ENCODE results near the gene SMIM26. TPM values are rescaled to one million over a fixed set of nuclear protein-coding genes. Genes with fewer than 3 reads are reported as not detected.

The SMIM26 gene
- total RNA-seq, 1 experiment from 2014 or later, result 56.6 TPM

DNA sequence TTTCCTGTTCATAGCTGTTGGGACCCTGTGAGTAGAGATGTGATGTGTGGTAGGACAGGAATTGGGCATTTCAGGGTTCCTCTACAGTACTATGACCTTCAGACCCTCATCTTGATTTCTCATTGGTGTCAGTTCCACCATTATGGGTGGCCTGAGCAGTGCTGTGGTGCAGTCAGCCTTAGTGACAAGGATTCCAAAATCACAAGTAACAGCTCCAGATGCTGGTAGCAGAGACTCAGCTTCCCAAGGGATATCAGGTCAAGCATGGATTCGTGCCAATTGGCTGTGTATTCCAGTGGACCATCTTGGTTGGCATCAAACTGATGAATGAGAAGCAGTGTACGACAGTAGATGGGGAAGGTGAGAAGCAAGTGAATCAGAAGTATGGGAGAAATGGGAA is 3.8 kb downstream of the SMIM26 start:
- CTCF ChIA-PET, result no interaction called here
- Histone ChIP-seq H3K9me3 (ENCODE audit: low read depth, low read length, poor library complexity, severe bottlenecking) (no peaks in the 10 kb centered on the region), H3K27me3 (replicated peaks; ENCODE audit: insufficient read depth, low read depth, low read length, poor library complexity) (no peaks in the 10 kb centered on the region), H3K4me3 (ENCODE audit: low read depth, low read length, poor library complexity, severe bottlenecking) (no peak overlapping the region), H3K36me3 (ENCODE audit: insufficient read depth, low read length, poor library complexity, severe bottlenecking) (peaks cover 8% of the 10 kb centered on the region), H3K4me1 (ENCODE audit: insufficient read depth, low read length, poor library complexity, severe bottlenecking) (no peaks in the 10 kb centered on the region), H3K27ac (ENCODE audit: low read depth, low read length, poor library complexity, severe bottlenecking) (no peak overlapping the region)
- POLR2A ChIA-PET (ENCODE audit: low non-redundant PET), result no interaction called here
- intact Hi-C loops (cut with micrococcal nuclease; ENCODE audit: unreplicated experiment), result no loop called here
- TF ChIP-seq EZH2 (IDR thresholded peaks at IDR 0.05; ENCODE audit: borderline replicate concordance, low read depth, low read length, poor library complexity, severe bottlenecking), result no peak
- TF ChIP-seq, protein P1, sequence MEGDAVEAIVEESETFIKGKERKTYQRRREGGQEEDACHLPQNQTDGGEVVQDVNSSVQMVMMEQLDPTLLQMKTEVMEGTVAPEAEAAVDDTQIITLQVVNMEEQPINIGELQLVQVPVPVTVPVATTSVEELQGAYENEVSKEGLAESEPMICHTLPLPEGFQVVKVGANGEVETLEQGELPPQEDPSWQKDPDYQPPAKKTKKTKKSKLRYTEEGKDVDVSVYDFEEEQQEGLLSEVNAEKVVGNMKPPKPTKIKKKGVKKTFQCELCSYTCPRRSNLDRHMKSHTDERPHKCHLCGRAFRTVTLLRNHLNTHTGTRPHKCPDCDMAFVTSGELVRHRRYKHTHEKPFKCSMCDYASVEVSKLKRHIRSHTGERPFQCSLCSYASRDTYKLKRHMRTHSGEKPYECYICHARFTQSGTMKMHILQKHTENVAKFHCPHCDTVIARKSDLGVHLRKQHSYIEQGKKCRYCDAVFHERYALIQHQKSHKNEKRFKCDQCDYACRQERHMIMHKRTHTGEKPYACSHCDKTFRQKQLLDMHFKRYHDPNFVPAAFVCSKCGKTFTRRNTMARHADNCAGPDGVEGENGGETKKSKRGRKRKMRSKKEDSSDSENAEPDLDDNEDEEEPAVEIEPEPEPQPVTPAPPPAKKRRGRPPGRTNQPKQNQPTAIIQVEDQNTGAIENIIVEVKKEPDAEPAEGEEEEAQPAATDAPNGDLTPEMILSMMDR (conservative IDR thresholded peaks at IDR 0.05; ENCODE audit: low read depth, low read length), result no peak
- DNase-seq (ENCODE audit: low spot score), result no peak
- no TSS peak for BruUV-seq (replicated peaks)

DNA sequence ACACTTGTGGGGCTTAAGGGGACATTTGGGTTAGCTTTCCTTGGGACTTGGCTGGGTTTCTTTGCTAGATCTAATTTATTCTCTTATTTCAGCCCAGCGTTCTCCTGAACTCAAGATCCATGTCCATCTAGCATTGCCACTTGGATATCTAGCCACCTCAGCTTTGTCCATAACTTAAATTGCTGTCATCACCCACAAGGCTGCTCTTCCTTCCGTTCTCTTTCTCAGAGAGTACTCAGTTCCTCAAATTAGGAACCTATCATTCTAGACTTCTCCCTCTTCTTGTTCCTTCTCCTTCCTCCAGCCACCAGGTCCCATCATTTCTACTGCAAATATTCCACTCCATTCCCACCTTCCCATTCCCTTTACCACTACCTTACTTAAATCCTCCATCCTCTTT is 4.3 kb downstream of the SMIM26 start:
- Histone ChIP-seq H3K27me3 (replicated peaks; ENCODE audit: insufficient read depth, low read depth, low read length, poor library complexity) (no peaks in the 10 kb centered on the region), H3K9me3 (ENCODE audit: low read depth, low read length, poor library complexity, severe bottlenecking) (no peaks in the 10 kb centered on the region), H3K36me3 (ENCODE audit: insufficient read depth, low read length, poor library complexity, severe bottlenecking) (peaks cover 8% of the 10 kb centered on the region), H3K4me1 (ENCODE audit: insufficient read depth, low read length, poor library complexity, severe bottlenecking) (no peaks in the 10 kb centered on the region), H3K27ac (ENCODE audit: low read depth, low read length, poor library complexity, severe bottlenecking) (no peak overlapping the region), H3K4me3 (ENCODE audit: low read depth, low read length, poor library complexity, severe bottlenecking) (no peak overlapping the region)
- POLR2A ChIA-PET (ENCODE audit: low non-redundant PET), result no interaction called here
- DNase-seq (ENCODE audit: low spot score), result no peak
- BruUV-seq (replicated peaks), result no TSS peak
- intact Hi-C loops (cut with micrococcal nuclease; ENCODE audit: unreplicated experiment), result no loop called here
- CTCF ChIA-PET, result no interaction called here
- TF ChIP-seq, protein P1 (conservative IDR thresholded peaks at IDR 0.05; ENCODE audit: low read depth, low read length), result no peak
- TF ChIP-seq EZH2 (IDR thresholded peaks at IDR 0.05; ENCODE audit: borderline replicate concordance, low read depth, low read length, poor library complexity, severe bottlenecking), result no peak

DNA sequence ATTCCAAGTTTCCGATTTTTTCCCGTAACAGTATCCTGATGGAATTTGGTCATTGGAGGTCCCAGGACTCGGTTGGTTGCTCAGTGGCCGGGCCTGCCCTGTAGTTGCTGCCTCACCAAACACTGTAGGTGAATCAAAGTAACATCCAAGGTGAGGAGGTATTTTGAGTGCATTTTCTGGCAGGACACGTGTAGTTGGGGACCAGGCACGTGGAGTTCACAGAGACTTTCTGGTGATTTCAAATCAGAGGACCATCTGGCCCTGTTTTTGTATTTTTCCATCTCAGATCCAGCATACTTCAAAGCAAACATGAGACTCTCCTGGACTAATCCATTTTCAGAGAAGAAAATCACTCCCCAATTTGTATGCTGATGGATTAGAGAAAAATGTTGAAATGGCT is 10.7 kb downstream of the SMIM26 start:
- no peak for TF ChIP-seq EZH2 (IDR thresholded peaks at IDR 0.05; ENCODE audit: borderline replicate concordance, low read depth, low read length, poor library complexity, severe bottlenecking)
- TF ChIP-seq, protein P1 (conservative IDR thresholded peaks at IDR 0.05; ENCODE audit: low read depth, low read length), result no peak
- Histone ChIP-seq H3K4me3 (ENCODE audit: low read depth, low read length, poor library complexity, severe bottlenecking) (no peak overlapping the region), H3K9me3 (ENCODE audit: low read depth, low read length, poor library complexity, severe bottlenecking) (no peaks in the 10 kb centered on the region), H3K36me3 (ENCODE audit: insufficient read depth, low read length, poor library complexity, severe bottlenecking) (no peaks in the 10 kb centered on the region), H3K27me3 (replicated peaks; ENCODE audit: insufficient read depth, low read depth, low read length, poor library complexity) (no peaks in the 10 kb centered on the region), H3K27ac (ENCODE audit: low read depth, low read length, poor library complexity, severe bottlenecking) (no peak overlapping the region), H3K4me1 (ENCODE audit: insufficient read depth, low read length, poor library complexity, severe bottlenecking) (no peaks in the 10 kb centered on the region)
- no TSS peak for BruUV-seq (replicated peaks)
- POLR2A ChIA-PET (ENCODE audit: low non-redundant PET), result no interaction called here
- no peak for DNase-seq (ENCODE audit: low spot score)
- intact Hi-C loops (cut with micrococcal nuclease; ENCODE audit: unreplicated experiment), result no loop called here
- CTCF ChIA-PET, result no interaction called here

All from A673 (cell line).